Upper lobe of right lung (tissue), 1 donor: ENCODE data around the gene NUDT19. TPM values are rescaled to one million over a fixed set of nuclear protein-coding genes. Genes with fewer than 3 reads are reported as not detected.

ENCODE experiments used
- ATAC-seq: fragments of 200-7000 bp; cut with Tn5 transposase; one replicate; pipeline ENCODE4 v1.9.1; 2020; ENCODE audit warnings: mild to moderate bottlenecking, moderate library complexity
- DNase-seq: peaks from one replicate; pipeline ENCODE4 v3.0.0-alpha.2; 2020
- H3K27ac ChIP-seq: fragments of 200-600 bp; one replicate; pipeline ENCODE4 v1.8.0; 2022
- H3K27me3 ChIP-seq: fragments of 200-600 bp; one replicate; pipeline ENCODE4 v1.8.0; 2022; ENCODE audit warnings: mild to moderate bottlenecking
- H3K36me3 ChIP-seq: fragments of 200-600 bp; one replicate; pipeline ENCODE4 v1.8.0; 2022
- H3K4me1 ChIP-seq: fragments of 200-600 bp; one replicate; pipeline ENCODE4 v1.8.0; 2022
- H3K4me3 ChIP-seq: fragments of 200-600 bp; one replicate; pipeline ENCODE4 v1.8.0; 2022; ENCODE audit warnings: mild to moderate bottlenecking
- H3K9me3 ChIP-seq: fragments of 200-600 bp; one replicate; pipeline ENCODE4 v1.8.0; 2022
- CTCF ChIP-seq: fragments of 200-600 bp; IDR thresholded peaks from one replicate; pipeline ENCODE4 v1.8.0; 2022; ENCODE audit warnings: antibody characterized with exemption
- intact Hi-C: fragments of 100-400 bp; cut with DNase I; formaldehyde crosslinking; loops from one replicate; pipeline ENCODE4 v1.11.0; 2022
- total RNA-seq: library from RNA; stranded (reverse); fragmentation: NEBNext Ultra II Directional; extraction: Animal tissue kit (Norgen Biotek cat#: 25700); gene quantifications from one replicate; pipeline ENCODE4 v1.2.1, GENCODE V29; 2021
- donor health status: DM: no; HTN: yes; CAD: no; lungs with severe emphysema.

The NUDT19 gene
- total RNA-seq, 1 donor from 2014 or later = 14.2 TPM

- H3K27me3 ChIP-seq = no peaks in the 10 kb centered on the region
- TF ChIP-seq CTCF = no peak
- no peak for DNase-seq
- intact Hi-C loops = no loop called here
- H3K4me1 ChIP-seq = no peaks in the 10 kb centered on the region
- no peak for ATAC-seq
- no peaks in the 10 kb centered on the region for H3K9me3 ChIP-seq
- H3K36me3 ChIP-seq = peaks cover 36% of the 10 kb centered on the region
- no peak overlapping the region for H3K4me3 ChIP-seq
- H3K27ac ChIP-seq = no peak overlapping the region
These were observed 33.1 kb upstream of the NUDT19 start for GRCh38 chr19:32658527-32658926.

DNA sequence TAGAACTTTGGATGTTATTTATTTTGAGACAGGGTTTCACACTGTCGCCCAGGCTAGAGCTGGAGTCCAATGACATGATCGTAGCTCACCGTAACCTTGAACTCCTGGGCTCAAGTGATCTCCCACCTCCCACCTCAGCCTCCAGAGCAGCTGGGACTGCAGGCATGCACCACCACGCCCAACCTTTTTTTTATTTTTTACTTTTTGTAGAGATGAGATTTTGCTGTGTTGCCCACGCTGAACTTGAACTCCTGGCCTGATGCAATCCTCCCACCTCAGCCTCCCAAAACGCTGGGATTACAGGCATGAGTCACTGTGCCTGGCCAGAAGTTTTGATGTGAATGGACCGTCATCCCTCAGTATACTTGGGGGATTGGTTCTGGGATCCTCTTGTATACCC, 30.3 kb upstream of the NUDT19 start:
- Histone ChIP-seq H3K36me3 (peaks cover 16% of the 10 kb centered on the region), H3K4me1 (no peaks in the 10 kb centered on the region), H3K27ac (no peak overlapping the region), H3K9me3 (no peaks in the 10 kb centered on the region), H3K27me3 (no peaks in the 10 kb centered on the region), H3K4me3 (no peak overlapping the region)
- intact Hi-C loops = no loop called here
- DNase-seq (no peak), ATAC-seq (no peak)
- TF ChIP-seq CTCF = no peak

- Histone ChIP-seq H3K36me3 (peaks cover 15% of the 10 kb centered on the region), H3K27ac (no peak overlapping the region), H3K4me1 (no peaks in the 10 kb centered on the region), H3K4me3 (no peak overlapping the region), H3K27me3 (no peaks in the 10 kb centered on the region), H3K9me3 (no peaks in the 10 kb centered on the region)
- TF ChIP-seq CTCF = no peak
- intact Hi-C loops = no loop called here
- ATAC-seq (peak; percentile 30), DNase-seq (no peak)
These were observed 29.4 kb upstream of the NUDT19 start for GRCh38 chr19:32662186-32662585.

DNA sequence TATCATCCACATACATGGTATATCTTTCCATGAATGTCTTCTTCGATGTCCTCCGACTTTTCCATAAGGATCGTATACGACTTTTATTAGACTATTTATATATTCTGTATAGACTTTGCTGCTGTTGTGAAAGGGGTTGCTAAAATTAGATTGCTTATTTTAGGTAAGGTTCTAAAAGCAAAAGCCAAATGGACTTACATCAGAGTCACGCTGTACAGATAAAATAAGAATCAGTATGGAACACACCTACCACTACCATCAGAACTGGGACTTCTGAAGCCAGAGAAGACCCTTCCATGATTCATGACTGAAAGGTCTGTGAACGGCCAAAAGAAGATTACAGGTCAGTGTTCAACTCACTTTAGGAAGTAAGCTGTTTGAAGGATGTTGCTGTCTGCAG, 25.5 kb upstream of the NUDT19 start:
- no peaks in the 10 kb centered on the region for H3K9me3 ChIP-seq
- no peak for TF ChIP-seq CTCF
- no peak for ATAC-seq
- peaks cover 11% of the 10 kb centered on the region for H3K4me1 ChIP-seq
- peaks cover 11% of the 10 kb centered on the region for H3K36me3 ChIP-seq
- H3K27me3 ChIP-seq = no peaks in the 10 kb centered on the region
- intact Hi-C loops = no loop called here
- DNase-seq = no peak
- no peak overlapping the region for H3K27ac ChIP-seq
- no peak overlapping the region for H3K4me3 ChIP-seq

DNA sequence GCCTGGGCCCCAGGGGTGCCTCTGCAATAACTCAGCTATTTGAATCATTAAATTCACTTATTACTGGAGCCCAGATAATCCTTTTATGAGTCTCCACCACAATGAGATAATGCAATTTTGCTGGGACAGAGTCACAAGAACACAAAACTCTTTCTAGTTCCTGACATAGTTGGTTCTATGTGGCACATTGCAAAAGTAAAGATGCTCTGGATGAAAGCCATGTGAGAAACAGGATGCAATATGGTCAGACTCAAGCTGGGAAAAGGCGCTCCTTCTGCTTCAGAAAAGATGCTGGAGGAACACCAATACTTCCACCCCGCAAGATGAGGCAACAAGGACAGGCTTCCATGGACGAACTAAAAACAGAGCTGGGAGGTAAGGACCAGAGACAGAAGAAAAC, 22.3 kb upstream of the NUDT19 start:
- no peaks in the 10 kb centered on the region for H3K9me3 ChIP-seq
- ATAC-seq = no peak
- no peak for TF ChIP-seq CTCF
- peaks cover 11% of the 10 kb centered on the region for H3K36me3 ChIP-seq
- no peak overlapping the region for H3K27ac ChIP-seq
- intact Hi-C loops = no loop called here
- H3K4me3 ChIP-seq = no peak overlapping the region
- H3K27me3 ChIP-seq = no peaks in the 10 kb centered on the region
- DNase-seq = no peak
- peaks cover 18% of the 10 kb centered on the region for H3K4me1 ChIP-seq

- H3K4me1 ChIP-seq = peaks cover 30% of the 10 kb centered on the region
- intact Hi-C loops = no loop called here
These were observed 19.6 kb upstream of the NUDT19 start for GRCh38 chr19:32671883-32672593.

More at GRCh38 chr19:32671883-32672593, 19.6 kb upstream of the NUDT19 start:
- DNase-seq (no peak), ATAC-seq (no peak)
- Histone ChIP-seq H3K9me3 (no peaks in the 10 kb centered on the region), H3K27me3 (peaks cover 14% of the 10 kb centered on the region), H3K27ac (no peak overlapping the region), H3K4me3 (no peak overlapping the region), H3K36me3 (peaks cover 6% of the 10 kb centered on the region)
- TF ChIP-seq CTCF = no peak
